ENCODE measurements around the gene PRKCE. TPM values are rescaled to one million over a fixed set of nuclear protein-coding genes. Genes with fewer than 3 reads are reported as not detected.

Gene PRKCE
- total RNA-seq, 2 donors from 2014 or later: 5.8 to 18.1 TPM

GRCh38 chr2:45820048-45820447 is 168.6 kb downstream of the PRKCE start:
- no peak for DNase-seq (ENCODE audit: low spot score)
- TF ChIP-seq CTCF (IDR thresholded peaks at IDR 0.05): no peak
- Histone ChIP-seq H3K4me1 (ENCODE audit: control insufficient read depth in 1 of 2, low read depth in 2 of 2) (peaks cover 21 to 54% of the 10 kb centered on the region in 2 donors), H3K27me3 (replicated peaks; ENCODE audit: insufficient read depth) (no peaks in the 10 kb centered on the region), H3K27ac (no peak overlapping the region), H3K36me3 (no peaks in the 10 kb centered on the region), H3K9me3 (no peaks in the 10 kb centered on the region), H3K4me3 (no peak overlapping the region)
- ATAC-seq (ENCODE audit: insufficient number of reproducible peaks, low FRiP score, low read depth): no peak

GRCh38 chr2:45821558-45822271 is 170.2 kb downstream of the PRKCE start:
- ATAC-seq (ENCODE audit: insufficient number of reproducible peaks, low FRiP score, low read depth) (no peak), DNase-seq (ENCODE audit: low spot score) (peak; percentile 51)
- no peaks in the 10 kb centered on the region for H3K9me3 ChIP-seq
- no peaks in the 10 kb centered on the region for H3K27me3 ChIP-seq (replicated peaks; ENCODE audit: insufficient read depth)
- H3K36me3 ChIP-seq: no peaks in the 10 kb centered on the region
- H3K4me1 ChIP-seq (ENCODE audit: control insufficient read depth in 1 of 2, low read depth in 2 of 2): peaks cover 19 to 43% of the 10 kb centered on the region in 2 donors
- peak overlapping the region in 1 of 2 donors; percentile 25 for H3K27ac ChIP-seq
- no peak overlapping the region for H3K4me3 ChIP-seq
- TF ChIP-seq CTCF (IDR thresholded peaks at IDR 0.05): no peak

GRCh38 chr2:45822272-45822630 is 170.8 kb downstream of the PRKCE start:
- Histone ChIP-seq H3K4me1 (ENCODE audit: control insufficient read depth in 1 of 2, low read depth in 2 of 2) (peaks cover 23 to 45% of the 10 kb centered on the region in 2 donors), H3K27me3 (replicated peaks; ENCODE audit: insufficient read depth) (no peaks in the 10 kb centered on the region), H3K9me3 (no peaks in the 10 kb centered on the region), H3K27ac (peak overlapping the region in 1 of 2 donors; percentile 25), H3K4me3 (no peak overlapping the region), H3K36me3 (no peaks in the 10 kb centered on the region)
- DNase-seq (ENCODE audit: low spot score) (no peak), ATAC-seq (ENCODE audit: insufficient number of reproducible peaks, low FRiP score, low read depth) (no peak)
- TF ChIP-seq CTCF (IDR thresholded peaks at IDR 0.05): no peak

GRCh38 chr2:45823723-45824206 is 172.3 kb downstream of the PRKCE start:
- Histone ChIP-seq H3K4me1 (ENCODE audit: control insufficient read depth in 1 of 2, low read depth in 2 of 2) (peaks cover 23 to 45% of the 10 kb centered on the region in 2 donors), H3K27ac (peak overlapping the region; percentile 32 to 50), H3K36me3 (no peaks in the 10 kb centered on the region), H3K27me3 (replicated peaks; ENCODE audit: insufficient read depth) (no peaks in the 10 kb centered on the region), H3K4me3 (no peak overlapping the region), H3K9me3 (no peaks in the 10 kb centered on the region)
- peak; percentile 10 for TF ChIP-seq CTCF (IDR thresholded peaks at IDR 0.05)
- peak; percentile 72 for ATAC-seq (ENCODE audit: insufficient number of reproducible peaks, low FRiP score, low read depth)
- peak; percentile 52 for DNase-seq (ENCODE audit: low spot score)

GRCh38 chr2:45825001-45825651 is 173.7 kb downstream of the PRKCE start:
- no peaks in the 10 kb centered on the region for H3K36me3 ChIP-seq
- no peaks in the 10 kb centered on the region for H3K9me3 ChIP-seq
- ATAC-seq (ENCODE audit: insufficient number of reproducible peaks, low FRiP score, low read depth) (no peak), DNase-seq (ENCODE audit: low spot score) (no peak)
- TF ChIP-seq CTCF (IDR thresholded peaks at IDR 0.05): no peak
- H3K27me3 ChIP-seq (replicated peaks; ENCODE audit: insufficient read depth): no peaks in the 10 kb centered on the region
- H3K4me3 ChIP-seq: no peak overlapping the region
- peak overlapping the region in 1 of 2 donors; percentile 50 for H3K27ac ChIP-seq
- peaks cover 23 to 45% of the 10 kb centered on the region in 2 donors for H3K4me1 ChIP-seq (ENCODE audit: control insufficient read depth in 1 of 2, low read depth in 2 of 2)
